Fibroblast of pulmonary artery (primary cell): Measurements from ENCODE around the gene SLC7A14.

Experiments used
- DNase-seq: peaks from one replicate; pipeline ENCODE4 v3.0.0-alpha.2; 2010; ENCODE audit warnings: low read depth
- H3K4me3 ChIP-seq: replicated peaks from 2 replicates; pipeline ENCODE4 v1.5.1; 2011; ENCODE audit warnings: low read depth, mild to moderate bottlenecking, control low read depth, low read length, moderate library complexity
- CTCF ChIP-seq: IDR thresholded peaks from 2 replicates; pipeline ENCODE4 v1.5.1; 2011; ENCODE audit warnings: mild to moderate bottlenecking, control low read depth, low read length, inconsistent platforms; ENCODE audit errors: missing control alignments

SLC7A14 gene

DNA sequence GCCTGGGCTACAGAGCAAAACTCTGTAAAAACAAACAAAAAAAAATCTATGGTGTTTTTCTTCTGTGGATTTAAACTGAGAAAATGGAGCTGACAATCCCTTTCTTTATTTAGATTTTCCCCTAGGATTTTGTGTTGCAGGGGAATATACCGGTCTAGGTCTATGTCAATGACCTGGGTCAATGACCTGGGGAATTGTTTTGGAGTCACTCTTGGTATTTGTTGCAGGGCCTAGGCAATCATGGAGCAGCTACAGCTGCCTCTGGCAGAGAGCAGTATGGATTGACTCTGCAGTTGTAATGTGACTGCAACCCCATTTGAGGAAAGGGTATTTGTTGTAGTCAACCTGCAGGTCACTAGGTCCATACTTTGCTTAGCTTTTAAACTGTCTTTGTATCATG, 37.6 kb upstream of the SLC7A14 start:
- H3K4me3 ChIP-seq = no peak overlapping the region
- DNase-seq = no peak
- no peak for TF ChIP-seq CTCF

DNA sequence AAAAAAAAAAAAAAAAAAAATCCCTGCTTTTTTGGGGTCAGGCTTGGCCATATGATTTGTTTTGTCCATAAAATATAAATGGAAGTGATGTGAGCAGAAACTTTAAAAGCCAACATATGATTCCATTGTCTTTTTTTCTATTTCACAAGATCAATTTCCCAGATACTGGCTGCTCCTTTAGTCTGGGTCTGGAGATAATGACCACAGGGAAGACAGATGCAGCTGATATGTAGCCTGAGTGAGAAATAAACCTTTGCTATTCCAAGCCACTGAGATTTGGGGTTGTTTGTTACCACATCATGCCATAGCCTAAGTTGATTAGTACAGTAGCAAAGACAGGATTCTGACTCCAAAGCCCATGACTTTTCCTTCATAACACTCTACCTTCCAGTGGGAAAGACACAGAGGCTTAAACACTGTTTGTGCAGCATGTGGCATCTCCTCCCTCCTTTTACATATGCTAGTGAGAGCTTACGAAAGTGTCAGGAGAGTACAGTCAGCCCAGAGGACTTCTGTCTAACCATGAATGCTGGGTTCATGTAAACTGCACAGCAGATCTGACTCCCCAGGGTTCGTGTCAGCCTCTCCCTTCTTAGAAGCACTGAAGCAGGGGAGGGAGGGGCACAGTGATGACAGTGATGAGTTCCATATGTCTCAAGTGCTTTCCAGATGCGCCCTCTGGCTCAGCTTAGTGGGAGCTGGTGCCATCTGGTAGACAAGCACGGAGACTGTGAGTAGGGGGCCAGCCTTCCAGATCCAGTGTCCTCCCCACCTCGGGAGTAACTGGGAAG, 36.7 kb upstream of the SLC7A14 start:
- no peak for TF ChIP-seq CTCF
- no peak overlapping the region for H3K4me3 ChIP-seq
- peak; percentile 79 for DNase-seq

DNA sequence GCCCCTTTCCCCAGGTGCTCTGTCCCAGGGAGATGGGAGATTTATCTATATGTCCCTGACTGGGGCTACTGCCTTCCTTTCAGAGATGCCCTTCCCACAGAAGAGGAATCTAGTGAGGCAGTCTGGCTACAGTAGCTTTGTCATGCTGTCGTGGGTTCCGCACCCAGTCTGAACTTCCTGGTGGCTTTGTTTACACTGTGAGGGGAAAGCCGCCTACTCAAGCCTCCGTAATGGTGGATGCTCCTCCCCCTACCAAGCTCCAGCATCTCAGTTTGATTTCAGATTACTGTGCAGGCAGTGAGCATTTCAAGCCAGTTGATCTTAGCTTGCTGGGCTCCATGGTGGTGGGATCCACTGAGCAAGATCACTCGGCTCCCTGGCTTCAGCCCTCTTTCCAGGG, 35.4 kb upstream of the SLC7A14 start:
- H3K4me3 ChIP-seq = no peak overlapping the region
- TF ChIP-seq CTCF = no peak
- no peak for DNase-seq

- no peak for TF ChIP-seq CTCF
- peak; percentile 88 for DNase-seq
- H3K4me3 ChIP-seq = no peak overlapping the region
Observed at GRCh38 chr3:170614214-170614966, 28.5 kb upstream of the SLC7A14 start.

- no peak for TF ChIP-seq CTCF
- DNase-seq = no peak
- no peak overlapping the region for H3K4me3 ChIP-seq
Observed at GRCh38 chr3:170611751-170612150, 25.9 kb upstream of the SLC7A14 start.

GRCh38 chr3:170610321-170610884, 24.5 kb upstream of the SLC7A14 start:
- no peak overlapping the region for H3K4me3 ChIP-seq
- DNase-seq = no peak
- TF ChIP-seq CTCF = no peak
